Germinal center (tissue), 1 donor: ENCODE data around the gene ATP10A.

Source experiments
- DNase-seq: peaks from one replicate; pipeline ENCODE4 v3.0.0; 2012; ENCODE audit warnings: mixed read lengths, low spot score

Gene ATP10A

DNA sequence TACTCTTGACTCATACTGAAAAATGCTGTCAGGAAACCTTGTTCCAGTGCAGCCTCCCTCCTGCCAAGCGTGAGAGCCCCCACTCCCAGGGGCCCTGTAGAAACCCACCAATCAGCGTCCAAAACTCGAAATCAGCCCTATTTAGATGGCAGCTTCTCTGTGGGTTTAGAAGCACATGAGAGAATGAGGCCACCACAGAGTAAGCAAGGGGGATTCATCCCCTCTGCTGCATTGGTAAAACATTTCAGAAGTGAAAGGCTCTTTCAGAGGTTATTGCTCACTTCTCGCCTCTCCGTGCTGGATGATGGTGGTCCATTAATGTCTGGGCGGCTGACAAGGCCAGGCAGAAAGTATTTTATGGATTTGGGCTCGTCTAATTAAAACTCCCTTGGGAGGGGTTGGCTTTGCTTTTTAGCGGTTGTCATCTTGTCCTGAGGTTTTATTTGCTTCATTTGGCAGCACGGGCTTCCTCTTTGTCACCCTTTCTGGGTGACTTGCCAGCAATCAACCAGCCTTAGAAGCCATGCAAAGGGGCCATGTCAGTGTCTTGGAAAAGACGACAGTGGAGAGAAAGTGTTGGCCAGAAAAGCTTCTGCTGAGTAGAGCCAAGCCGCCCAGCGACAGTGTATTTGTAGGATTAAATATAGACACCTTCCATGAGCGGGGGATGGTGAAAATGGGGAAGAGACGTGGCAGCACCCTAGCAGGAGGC lies 145.5 kb downstream of the ATP10A start:
- DNase-seq = peak; percentile 41

DNA sequence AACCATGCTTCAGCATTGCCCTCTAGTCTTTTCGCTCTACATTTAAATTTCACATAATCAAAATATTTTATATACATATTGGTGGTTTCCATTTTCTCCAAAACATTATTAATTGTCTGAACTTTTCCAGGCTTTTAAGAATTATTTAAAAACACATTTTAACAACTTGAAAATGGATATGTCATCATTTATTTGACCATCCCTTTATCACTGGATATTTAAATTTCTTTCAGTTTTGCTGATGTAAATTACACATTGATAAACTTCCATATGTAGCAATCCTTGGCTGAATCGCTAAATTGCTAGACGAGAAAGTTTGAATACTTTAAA lies 146.0 kb downstream of the ATP10A start:
- no peak for DNase-seq

DNA sequence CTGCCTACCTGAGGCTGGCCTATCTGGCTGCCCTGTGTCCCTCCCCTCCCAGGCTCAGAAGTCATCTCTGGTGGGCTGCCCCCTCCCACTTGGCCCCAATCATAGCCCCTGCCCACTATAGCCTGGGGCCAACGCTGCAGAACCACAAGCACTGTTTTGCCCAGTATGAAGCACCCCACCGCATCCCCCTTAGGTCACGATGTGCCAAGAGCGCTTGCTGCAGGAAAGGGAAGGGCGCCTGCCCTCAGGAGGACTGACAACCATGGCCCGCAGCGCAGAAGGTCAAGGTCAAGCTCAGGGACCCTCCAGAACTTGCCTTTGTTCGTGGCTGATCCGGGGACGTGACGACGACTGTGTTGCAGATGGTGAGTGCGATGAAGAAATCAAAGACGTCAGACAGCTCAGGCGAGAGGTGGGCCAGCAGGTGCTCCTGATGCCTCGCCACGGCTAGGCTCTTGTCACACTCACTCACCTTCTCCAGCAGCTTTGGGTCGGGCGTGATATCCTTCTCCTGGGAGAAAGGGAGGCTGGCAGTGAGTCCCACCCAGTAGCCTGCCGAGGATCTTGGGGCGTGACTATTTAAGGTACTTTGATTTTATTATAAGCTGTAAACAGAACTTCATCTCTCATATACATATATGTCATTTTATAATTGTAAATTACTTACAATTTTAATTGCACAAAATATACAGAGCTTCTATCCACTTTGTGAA lies 146.6 kb downstream of the ATP10A start:
- DNase-seq = no peak

DNA sequence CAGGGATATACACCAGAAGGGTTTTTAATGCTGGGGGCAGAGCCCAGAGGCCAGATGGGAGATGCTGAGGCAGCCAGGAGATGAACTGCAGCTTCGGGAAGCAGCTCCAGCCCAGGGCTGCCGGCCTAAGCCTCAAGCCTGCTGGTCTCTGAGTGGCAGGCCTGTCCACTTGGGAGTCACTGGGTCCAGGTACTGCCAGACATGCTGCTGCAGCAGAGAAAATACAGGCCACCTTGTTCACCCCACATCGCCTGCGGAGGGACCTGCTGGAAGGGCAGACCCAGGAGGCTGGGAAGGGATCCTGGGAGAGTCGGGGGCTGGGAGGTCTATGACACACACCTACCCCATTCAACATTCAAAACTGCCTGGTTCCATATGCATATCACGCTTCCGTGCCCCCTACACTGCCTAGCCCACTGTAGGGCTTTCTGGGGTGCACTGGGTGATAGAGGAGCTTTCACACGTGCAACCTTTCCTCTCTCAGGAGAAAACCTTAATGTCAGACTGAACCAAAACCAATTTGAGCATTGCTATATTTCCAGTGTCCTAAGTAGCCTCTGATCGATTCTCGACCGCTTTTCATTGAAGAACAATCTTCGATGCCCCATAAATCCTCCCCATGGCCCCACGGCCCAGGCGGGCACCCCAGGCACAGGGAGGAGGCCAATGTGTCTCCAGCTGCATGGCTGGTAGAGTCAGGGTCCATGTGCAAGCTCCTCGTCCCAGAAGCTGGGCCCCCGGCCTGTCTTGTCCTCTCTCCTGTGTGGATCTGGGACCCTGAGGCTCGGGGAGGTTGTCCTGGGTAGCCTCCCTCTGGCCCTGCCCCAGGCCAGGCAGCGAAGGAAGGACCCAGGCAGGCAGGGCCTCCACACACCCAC lies 147.4 kb downstream of the ATP10A start:
- no peak for DNase-seq

DNA sequence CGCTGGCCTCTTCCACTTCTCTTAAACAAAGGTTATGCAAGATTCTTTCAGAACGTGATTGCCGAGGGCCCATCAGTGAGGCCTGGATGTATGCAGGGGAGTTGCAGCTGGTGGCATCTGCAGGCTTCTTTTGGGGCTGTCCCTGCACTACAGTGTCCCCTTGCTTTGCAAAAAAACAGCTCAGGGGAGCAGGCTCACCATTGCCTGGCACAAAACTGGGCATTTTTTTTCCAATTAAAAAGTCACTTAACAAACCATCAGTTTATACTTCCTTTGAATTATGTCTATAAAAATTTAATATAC lies 148.6 kb downstream of the ATP10A start:
- DNase-seq = no peak

DNA sequence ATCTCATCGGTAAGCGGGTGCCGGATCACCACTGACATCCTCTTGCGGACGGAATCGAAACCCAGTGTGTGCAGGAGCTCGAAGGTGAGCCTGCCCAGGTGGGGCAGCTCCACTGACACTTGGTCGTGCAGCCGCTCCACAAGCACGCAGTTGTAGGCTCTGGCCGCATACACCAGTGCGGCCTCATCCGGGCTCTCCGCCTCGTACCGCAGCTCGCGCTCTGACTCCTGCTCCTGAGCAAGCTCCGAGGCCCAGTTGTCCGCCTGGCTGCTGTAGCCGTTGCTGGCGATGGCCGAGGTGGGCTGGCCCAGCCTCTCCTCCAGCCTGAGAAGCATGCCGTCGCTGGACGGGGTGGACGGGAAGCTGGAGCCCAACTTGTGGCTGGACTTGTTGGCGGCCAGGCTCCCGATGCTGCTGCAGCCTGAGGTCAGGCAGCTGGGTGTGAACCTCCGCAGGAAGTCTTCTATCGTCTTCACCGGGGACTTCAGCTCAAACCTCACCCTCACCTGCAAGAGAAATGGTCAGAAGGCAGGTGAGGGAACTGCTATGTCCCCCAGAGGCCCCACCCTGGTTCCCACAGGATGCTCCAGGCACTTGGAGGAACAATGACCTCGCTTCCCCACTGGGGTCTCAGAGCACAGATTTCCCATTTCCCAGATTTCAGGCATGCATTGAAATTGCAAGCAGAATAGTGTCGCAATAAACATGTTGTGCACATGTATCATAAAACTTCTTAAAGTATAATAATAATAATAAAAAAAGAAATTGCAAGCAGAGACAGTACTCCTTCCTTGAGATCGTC lies 149.2 kb downstream of the ATP10A start:
- DNase-seq = no peak

DNA sequence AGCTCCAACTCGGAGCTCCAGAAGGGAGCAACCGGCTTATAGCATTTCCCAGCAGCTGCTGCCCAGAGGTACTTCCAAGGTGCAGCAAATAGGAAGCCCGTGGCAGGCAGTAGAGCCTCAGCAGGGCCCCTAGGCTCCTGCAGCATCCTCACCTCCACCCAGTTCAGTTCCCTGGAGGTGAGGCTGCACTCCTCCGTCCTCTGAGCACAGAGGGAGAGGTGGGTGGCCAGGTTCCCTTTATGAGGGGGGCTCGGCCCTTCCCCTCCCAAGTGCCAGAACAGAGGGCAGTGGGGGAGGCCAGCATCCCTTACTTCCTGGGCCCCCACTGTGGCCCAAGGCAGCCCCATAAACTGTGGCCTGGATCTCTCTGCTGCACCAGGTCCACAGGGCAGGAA lies 150.2 kb downstream of the ATP10A start:
- no peak for DNase-seq

DNA sequence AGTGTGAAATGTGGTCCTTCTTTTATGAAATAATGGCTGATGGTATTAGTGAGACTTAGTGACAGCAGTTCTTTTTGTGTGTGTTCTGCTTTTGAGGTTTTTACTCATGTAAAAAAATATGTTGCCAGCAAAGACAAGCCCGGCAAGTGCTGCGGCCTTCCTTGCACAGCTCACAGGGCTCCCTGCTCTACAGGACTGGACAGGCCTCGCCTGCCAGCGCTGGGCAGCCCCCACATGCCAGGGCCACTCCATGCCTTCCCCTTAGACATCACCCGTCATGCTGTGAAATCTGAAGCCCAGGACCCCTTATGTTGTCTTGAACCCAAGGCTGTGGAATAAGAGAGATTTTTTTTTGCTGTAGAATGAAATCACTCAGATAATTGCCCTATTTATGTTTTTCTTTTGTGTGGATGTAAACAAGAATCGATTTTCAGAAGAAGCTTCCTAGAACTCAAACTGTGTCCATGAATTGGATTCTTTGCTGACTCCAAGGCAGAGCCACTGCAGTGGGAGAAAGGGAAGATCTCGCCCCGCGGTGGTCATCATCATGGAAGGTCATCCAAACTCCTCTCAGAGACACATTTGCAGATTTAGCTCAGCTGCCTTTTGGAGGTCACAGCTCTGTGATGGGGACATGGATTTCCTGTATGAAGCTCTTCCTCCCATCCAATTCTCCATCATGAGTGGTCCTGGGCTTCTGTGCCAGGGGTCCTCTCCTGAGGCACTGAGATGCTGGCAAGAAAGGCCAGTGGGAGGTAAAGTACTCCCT lies 150.8 kb downstream of the ATP10A start:
- DNase-seq = no peak

DNA sequence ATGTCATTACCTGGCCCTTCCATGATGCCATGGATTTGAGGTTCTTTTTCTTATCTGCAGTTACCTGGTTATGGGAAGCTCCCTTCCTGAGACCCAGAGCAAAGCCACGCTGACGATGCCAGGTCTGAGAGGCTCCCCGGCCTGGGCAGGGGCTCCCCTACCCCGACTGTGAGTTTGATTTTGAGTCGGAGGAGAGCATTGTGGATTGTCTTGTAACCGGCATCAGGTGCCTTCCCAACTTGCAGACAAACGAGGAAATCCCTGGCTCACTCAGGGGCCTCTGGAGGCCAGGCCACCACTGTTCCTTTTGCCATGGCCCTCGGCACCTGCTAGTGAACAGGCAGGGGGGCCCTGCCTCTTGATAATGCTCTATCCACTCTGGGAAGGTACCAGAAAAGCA lies 151.4 kb downstream of the ATP10A start:
- no peak for DNase-seq

DNA sequence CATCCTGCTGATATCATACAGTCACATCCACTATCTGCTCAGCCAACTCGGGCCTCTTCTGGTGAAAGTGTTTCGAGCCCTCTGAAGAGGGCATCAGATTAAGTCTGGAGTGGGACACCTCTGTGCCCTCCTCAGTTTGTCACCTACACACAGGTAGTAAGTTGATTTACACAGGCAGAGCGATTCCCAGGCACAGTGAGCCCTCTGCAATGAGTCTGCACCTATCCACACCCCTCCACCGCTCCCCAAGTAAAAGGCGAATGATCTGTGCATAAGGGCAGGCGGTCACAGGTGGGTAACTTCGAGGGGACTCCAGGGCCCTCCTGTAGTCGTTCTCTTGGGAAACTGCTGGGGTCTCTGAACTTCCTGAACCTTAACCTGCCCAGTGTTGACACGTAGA lies 152.0 kb downstream of the ATP10A start:
- DNase-seq = no peak

DNA sequence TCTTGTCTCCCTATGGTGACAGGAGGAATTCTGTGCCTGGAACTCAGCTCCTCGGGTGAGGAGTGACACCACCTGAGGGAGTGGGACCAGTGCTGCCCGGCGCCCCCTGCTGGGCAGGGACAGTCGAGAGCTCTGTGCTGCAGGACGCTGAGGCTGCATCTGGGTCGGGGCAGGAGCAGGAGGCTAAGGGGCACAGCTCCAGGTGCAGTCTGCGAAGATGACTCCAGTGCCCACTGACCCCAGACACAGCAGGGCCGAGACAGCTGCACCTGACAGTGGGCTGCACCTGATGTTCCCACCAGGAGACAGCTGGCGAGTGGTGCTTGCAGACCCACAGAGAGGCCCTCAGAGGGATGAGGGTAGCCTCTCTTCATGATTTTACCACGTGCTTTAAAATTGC lies 152.9 kb downstream of the ATP10A start:
- peak; percentile 58 for DNase-seq

DNA sequence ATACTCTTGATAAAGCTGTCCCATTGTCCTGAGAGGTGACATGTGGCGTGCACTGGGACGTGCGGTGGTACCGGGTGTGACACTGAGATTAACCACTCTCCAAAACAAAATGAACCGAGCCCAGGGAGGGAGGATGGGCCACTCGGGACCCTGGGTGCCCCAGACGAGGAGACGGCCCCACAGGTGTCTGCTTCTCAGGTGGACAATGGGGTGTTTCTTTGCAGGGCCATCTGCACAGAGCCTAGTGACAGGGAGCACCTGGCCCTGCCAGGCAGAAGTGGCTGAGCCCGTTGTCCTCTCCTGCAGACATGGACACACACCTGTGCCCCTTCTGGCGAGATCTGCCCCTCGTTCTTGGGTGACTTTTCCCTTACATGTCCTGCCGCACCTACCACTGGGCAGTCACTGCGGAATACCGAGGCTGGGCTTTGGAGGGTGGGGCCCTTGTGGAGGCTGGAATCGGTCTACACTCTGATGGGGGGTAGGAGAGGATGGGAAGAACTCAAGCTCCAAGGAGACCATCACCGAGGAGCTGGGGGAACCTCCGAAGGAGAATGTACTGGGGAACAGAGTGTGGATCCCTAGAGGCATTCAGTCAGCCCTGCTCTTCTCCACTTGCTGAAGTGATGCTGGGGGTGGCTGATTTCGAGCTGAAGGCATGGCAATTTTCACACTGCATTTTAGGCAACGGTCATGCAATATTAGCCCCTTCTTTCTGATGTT lies 153.5 kb downstream of the ATP10A start:
- DNase-seq = no peak

DNA sequence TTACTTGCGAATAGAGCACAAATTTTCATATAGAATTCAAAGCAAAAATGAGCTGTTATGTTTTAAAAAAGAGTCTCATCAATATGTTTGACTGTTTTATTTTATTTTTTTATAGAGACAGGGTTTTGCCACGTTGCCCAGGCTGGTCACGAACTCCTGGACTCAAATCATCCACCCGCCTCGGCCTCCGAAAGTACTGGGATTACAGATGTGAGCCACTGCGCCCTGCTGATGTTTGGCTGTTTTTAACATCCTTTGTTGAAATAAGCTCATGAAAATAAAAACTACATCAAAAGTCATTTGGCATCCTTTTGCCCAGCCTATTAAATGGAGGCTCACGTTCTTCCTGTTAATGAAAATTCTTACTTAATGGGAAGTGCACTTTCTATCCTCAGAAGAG lies 154.7 kb downstream of the ATP10A start:
- no peak for DNase-seq

DNA sequence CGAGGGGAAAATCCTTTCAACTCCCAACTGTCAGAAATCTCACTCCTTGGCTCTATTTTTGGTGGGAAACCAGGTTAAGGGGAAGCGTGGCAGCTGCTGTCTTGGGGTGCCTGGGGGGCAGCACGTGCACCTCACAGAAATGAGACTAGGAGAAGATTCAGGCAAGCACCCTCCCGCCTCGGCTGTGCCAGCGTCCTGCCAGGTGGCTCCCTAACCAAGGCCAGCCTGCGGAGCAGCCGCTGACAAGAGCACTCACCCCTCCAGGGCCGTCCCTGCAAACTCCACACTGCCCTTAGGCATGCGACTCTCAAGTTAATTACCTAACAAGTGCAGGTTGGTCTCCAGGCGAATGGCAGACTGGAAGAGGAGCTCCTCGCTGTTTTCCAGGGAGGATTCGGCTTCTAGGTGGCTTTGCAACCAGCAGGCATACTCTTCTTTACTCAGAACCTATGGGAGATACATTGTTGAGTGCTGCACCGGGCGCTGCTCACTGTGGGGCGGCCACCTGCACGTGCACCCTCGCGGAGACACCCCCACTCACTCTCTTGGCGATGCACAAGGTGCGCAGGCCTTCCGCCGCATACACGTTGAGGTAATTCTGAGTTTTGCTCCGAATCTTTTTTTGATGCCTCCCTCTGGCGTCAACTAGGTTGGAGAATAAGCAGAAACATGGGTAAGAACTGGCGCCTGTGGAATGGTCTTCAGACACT lies 155.3 kb downstream of the ATP10A start:
- no peak for DNase-seq

DNA sequence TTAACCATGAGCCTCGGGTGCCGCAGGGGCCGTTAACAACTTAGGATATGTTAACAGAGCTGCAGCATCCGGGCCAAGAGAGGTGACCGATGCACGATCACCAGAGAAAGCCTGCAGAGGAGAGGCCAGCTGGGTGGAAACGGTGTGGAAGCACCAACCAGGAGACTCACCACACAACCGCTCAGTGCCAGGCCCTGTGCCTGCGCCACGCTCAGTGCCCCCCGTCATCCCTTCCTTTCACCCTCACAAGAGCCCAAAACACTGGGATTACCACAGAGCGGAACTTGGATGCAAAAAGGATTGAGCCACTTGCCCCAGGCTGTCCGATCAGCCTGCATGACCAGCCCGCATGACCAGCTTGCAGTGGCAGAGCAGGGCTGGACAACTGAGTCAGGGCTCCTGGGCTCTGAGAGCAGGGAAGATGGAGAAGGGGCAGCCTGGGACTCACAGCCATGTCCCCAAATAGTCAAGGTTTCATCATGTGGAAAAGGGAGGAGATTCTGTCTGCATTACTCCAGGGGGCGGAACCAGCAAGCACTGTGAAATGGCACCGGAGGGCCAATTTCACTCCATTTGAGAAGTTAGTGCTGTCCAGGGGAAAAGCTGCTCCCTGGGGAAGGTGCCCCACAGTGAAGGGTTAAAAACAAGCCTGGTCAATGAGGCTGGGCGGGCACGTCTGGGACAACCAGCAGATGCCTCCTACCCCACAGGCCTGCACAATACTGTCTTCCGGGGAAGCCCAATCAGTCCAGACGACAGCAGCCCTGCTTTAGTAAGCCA lies 156.8 kb downstream of the ATP10A start:
- DNase-seq = no peak

DNA sequence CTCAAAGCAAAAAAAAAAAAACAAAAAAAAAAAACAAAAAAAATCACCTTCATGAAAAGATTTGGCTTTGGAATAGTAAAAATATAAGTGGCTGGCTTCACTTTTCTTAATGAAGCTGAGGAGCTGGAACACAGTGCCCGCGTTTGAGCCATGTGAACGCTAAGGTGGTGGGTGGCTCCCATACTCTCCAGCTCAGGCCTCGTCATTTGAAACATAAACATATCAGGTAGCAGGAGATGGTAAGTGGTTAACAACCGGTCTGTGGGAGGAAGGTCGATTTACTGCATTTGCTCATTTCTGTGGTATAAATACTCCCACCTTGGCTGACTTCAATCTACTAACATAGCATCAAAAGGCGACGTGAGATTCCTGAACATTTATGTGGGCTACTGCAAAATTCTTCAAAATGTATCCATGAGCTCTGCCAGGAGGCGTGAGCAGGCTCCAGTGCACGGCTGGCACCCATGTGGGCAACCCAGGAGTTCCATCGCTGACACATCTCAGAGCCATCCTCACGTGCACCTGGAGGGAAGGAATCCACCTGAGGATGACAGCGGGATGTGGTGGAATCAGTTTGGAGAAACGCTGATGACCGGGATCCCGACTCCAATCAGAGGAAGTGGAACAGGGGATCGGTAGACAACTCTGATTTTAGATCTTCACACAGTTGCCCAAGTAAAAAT lies 157.6 kb downstream of the ATP10A start:
- no peak for DNase-seq

DNA sequence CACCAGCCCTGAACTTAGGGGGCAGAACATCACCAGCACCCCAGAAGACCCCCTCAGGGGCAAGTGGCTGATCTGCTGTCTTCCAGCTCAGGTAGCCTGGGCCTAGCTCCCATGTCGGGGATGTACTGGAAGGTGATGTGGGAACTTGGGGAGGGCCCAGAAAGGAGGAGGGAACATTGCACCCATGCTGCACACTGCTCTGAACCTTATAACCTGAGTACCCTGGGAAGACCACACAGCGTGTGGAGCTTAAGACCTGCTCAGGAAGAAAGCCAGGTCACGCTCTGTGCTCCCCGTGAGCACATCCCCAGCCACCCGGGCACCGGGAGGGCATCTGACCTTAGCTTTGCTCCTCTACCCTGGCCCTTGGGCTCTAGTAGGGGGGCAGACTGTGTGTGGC lies 159.4 kb downstream of the ATP10A start:
- no peak for DNase-seq

DNA sequence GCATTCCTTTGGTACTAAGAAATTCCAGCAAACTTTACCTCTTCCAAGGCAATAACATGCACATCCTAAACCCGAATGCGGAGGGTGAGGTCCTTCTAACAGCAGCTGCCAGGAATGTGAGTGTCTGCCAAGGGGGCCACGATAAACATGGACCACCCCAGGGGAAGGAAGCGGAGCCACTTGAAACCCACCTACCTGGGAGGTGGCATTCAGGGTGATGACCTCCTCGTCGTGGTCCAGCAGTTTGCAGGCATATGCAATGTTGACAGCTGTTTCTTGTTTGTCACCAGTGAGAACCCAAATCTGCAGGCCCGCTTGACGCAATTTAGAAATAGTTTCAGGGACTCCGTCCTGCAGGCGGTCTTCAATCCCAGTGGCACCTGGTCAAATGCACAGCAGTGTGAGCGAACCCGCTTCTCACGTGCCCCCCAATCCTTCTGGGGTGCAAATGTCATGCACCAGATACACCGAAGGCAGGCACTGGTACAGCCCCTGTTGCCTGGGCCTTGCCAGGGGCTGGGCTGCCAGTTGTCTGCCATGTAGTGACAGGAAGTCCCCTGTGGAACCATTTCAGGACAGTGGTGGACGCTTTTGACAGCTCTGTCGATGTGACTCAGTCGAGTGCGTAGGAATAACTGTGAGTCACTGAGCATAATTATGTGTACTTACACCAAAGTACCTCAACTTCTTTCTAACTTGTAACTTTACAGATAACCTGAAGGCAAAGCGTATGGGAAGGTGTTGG lies 161.2 kb downstream of the ATP10A start:
- DNase-seq = no peak
